Neural crest cell (in vitro differentiated cells): ENCODE results near the gene PRICKLE2. TPM values are rescaled to one million over a fixed set of nuclear protein-coding genes. Genes with fewer than 3 reads are reported as not detected.
A peak's percentile ranks its signal among the peaks of the same experiment; 100 is the strongest.

Experiments used
- DNase-seq: peaks from one replicate; pipeline ENCODE4 v3.0.0; 2021; ENCODE audit warnings: low read depth, mixed read lengths, low spot score
- H3K27ac Mint-ChIP-seq: one replicate; pipeline ENCODE4 v1.8.0; 2021; ENCODE audit warnings: mild to moderate bottlenecking, mixed read lengths; ENCODE audit not compliant: unreplicated experiment
- H3K27me3 Mint-ChIP-seq: 2 replicates; pipeline ENCODE4 v1.8.0; 2021; ENCODE audit warnings: low read depth, mild to moderate bottlenecking, mixed read lengths
- H3K36me3 Mint-ChIP-seq: 2 replicates; pipeline ENCODE4 v1.8.0; 2021; ENCODE audit warnings: low read depth, mild to moderate bottlenecking, mixed read lengths
- H3K4me1 Mint-ChIP-seq: 2 replicates; pipeline ENCODE4 v1.8.0; 2021; ENCODE audit warnings: mixed read lengths
- H3K4me3 Mint-ChIP-seq: one replicate; pipeline ENCODE4 v1.8.0; 2021; ENCODE audit warnings: mild to moderate bottlenecking, mixed read lengths
- H3K9me3 Mint-ChIP-seq: 2 replicates; pipeline ENCODE4 v1.8.0; 2021; ENCODE audit warnings: mixed read lengths
- CTCF ChIP-seq: fragments of 200-600 bp; sonication (generic); conservative IDR thresholded peaks from 2 replicates; pipeline ENCODE4 v1.5.0; 2021; ENCODE audit warnings: antibody characterized with exemption, mild to moderate bottlenecking
- total RNA-seq: library from RNA; stranded (reverse); gene quantifications from 2 replicates; pipeline ENCODE4 v1.2.1, GENCODE V29; 2021

Gene PRICKLE2
- total RNA-seq, 1 donor from 2014 or later: 11.8 TPM

- Mint-ChIP-seq H3K4me3 (peak overlapping the region; percentile 72), H3K27ac (peak overlapping the region; percentile 90), H3K4me1 (peaks cover 69% of the 10 kb centered on the region), H3K9me3 (no peaks in the 10 kb centered on the region), H3K27me3 (no peaks in the 10 kb centered on the region), H3K36me3 (peaks cover 3% of the 10 kb centered on the region)
- TF ChIP-seq CTCF: no peak
- no peak for DNase-seq
Observed at GRCh38 chr3:64108784-64109317, 116.4 kb downstream of the PRICKLE2 start.

GRCh38 chr3:64108231-64108630 is 117.0 kb downstream of the PRICKLE2 start:
- no peak for TF ChIP-seq CTCF
- DNase-seq: no peak
- Mint-ChIP-seq H3K36me3 (peaks cover 3% of the 10 kb centered on the region), H3K4me1 (peaks cover 69% of the 10 kb centered on the region), H3K27ac (peak overlapping the region; percentile 13), H3K9me3 (no peaks in the 10 kb centered on the region), H3K27me3 (no peaks in the 10 kb centered on the region), H3K4me3 (no peak overlapping the region)

DNA sequence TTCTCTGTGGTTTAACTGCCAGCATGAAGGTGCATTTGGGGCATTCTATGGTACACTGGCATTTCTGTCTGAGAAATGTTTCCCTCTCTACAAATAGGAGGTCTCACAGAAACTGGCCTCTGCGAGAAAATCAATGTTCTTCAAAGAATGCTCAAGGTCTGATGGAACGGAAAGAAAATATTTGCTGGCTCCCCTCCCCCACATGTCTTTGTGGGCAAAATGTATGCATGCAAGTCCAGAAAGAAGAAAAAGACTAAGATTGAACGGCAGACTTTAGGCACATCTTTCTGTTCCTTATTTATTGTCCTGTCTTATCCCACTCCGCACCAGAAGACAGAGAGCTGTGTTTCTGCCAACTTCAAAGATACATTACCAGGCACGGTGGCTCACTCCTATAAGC is 118.1 kb downstream of the PRICKLE2 start:
- H3K27ac Mint-ChIP-seq: peak overlapping the region; percentile 2
- peaks cover 68% of the 10 kb centered on the region for H3K4me1 Mint-ChIP-seq
- no peak for DNase-seq
- H3K27me3 Mint-ChIP-seq: no peaks in the 10 kb centered on the region
- no peak for TF ChIP-seq CTCF
- H3K9me3 Mint-ChIP-seq: no peaks in the 10 kb centered on the region
- no peaks in the 10 kb centered on the region for H3K36me3 Mint-ChIP-seq
- H3K4me3 Mint-ChIP-seq: peak overlapping the region; percentile 15

GRCh38 chr3:64105816-64106215 is 119.5 kb downstream of the PRICKLE2 start:
- no peaks in the 10 kb centered on the region for H3K36me3 Mint-ChIP-seq
- TF ChIP-seq CTCF: no peak
- no peaks in the 10 kb centered on the region for H3K9me3 Mint-ChIP-seq
- H3K4me3 Mint-ChIP-seq: no peak overlapping the region
- no peak overlapping the region for H3K27ac Mint-ChIP-seq
- no peaks in the 10 kb centered on the region for H3K27me3 Mint-ChIP-seq
- no peak for DNase-seq
- peaks cover 54% of the 10 kb centered on the region for H3K4me1 Mint-ChIP-seq

DNA sequence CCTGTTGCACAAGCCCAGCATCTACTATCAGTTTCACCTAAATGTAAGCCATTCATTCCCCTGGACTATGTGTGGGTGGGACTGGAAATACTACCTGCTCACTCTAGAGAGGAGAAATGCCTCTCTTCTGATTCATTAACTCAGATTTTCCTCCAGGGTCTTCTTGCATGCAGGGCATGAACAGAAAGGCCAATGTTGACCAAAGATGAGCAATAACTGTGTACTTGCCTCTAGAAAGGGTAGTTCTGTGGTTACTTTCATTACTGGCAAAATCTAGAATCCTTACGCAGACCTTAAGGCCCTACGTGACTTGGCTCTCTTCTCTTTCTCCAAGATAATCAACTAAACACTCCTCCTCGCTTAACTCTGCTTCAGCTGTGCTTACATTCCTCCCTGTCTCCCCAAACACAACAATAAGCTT is 120.6 kb downstream of the PRICKLE2 start:
- TF ChIP-seq CTCF: no peak
- Mint-ChIP-seq H3K4me1 (peaks cover 43% of the 10 kb centered on the region), H3K27ac (no peak overlapping the region), H3K4me3 (no peak overlapping the region), H3K27me3 (no peaks in the 10 kb centered on the region), H3K9me3 (no peaks in the 10 kb centered on the region), H3K36me3 (no peaks in the 10 kb centered on the region)
- no peak for DNase-seq
